Ascending aorta (tissue), 2 donors: ENCODE results near the gene TRAPPC6A. TPM values are rescaled to one million over a fixed set of nuclear protein-coding genes. Genes with fewer than 3 reads are reported as not detected.

Source experiments
- DNase-seq, 2 donors: peaks; one replicate each; pipeline ENCODE4 v3.0.0-alpha.2; 2019; ENCODE audit warnings: low spot score in 2 of 2
- H3K27ac ChIP-seq, 2 donors: fragments of 200-600 bp; sonication (generic); one replicate each; pipeline ENCODE4 v1.5.1; 2016 to 2017; ENCODE audit warnings: mild to moderate bottlenecking in 1 of 2
- H3K27me3 ChIP-seq: fragments of 200-600 bp; sonication (generic); one replicate; pipeline ENCODE4 v1.5.1; 2017
- H3K36me3 ChIP-seq, 2 donors: fragments of 200-600 bp; sonication (generic); one replicate each; pipeline ENCODE4 v1.5.1; 2016
- H3K4me1 ChIP-seq, 2 donors: fragments of 200-600 bp; sonication (generic); one replicate each; pipeline ENCODE4 v1.5.1; 2016 to 2017; ENCODE audit warnings: mild to moderate bottlenecking in 1 of 2
- H3K4me3 ChIP-seq, 2 donors: fragments of 200-600 bp; sonication (generic); one replicate each; pipeline ENCODE4 v1.5.1; 2016 to 2017; ENCODE audit warnings: mild to moderate bottlenecking in 1 of 2
- H3K9me3 ChIP-seq, 2 donors: fragments of 200-600 bp; sonication (generic); one replicate each; pipeline ENCODE4 v1.5.1; 2016
- intact Hi-C: fragments of 100-400 bp; cut with DNase I; formaldehyde crosslinking; loops from one replicate; pipeline ENCODE4 v1.15.1; 2023
- total RNA-seq: library from RNA; depleted of rRNA; stranded (reverse); fragments of >200 nt; gene quantifications from one replicate; pipeline ENCODE4 v1.1.0, GENCODE V29; 2016
- TF ChIP-seq, protein P1 (sequence below), 3 experiments: fragments of 200-600 bp in 2 of 3; fragments of 450-650 bp in 1 of 3; sonication (generic) in 2 of 3; IDR thresholded peaks; one replicate each; pipeline ENCODE4 v1.5.1; 2016 to 2019; ENCODE audit warnings: antibody characterized with exemption in 3 of 3, mild to moderate bottlenecking in 1 of 3, moderate library complexity in 1 of 3

TRAPPC6A gene
- total RNA-seq, 1 donor from 2014 or later: 18.3 TPM

DNA sequence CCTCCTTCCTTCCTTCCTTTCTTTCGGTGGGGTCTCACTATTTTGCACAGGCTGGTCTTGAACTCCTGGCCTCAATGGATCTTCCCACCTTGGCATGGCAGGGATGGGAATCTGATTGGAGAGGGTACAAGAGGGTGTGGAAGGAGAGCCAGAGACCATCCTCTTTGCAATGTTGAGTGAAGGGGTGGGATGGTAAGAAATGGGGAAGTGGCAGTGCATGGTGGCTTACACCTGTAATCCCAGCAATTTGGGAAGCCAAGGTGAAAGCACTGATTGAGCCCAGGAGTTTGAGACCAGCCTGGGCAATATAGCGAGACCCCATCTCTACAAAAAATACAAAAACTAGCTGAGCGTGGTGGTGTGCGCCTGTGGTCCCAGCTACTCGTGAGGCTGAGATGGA is 6.1 kb upstream of the TRAPPC6A start:
- intact Hi-C loops: no loop called here
- Histone ChIP-seq H3K4me3 (no peak overlapping the region), H3K4me1 (peaks cover 3 to 18% of the 10 kb centered on the region in 2 donors), H3K9me3 (no peaks in the 10 kb centered on the region), H3K36me3 (peaks cover 3 to 16% of the 10 kb centered on the region in 2 donors), H3K27ac (no peak overlapping the region), H3K27me3 (no peaks in the 10 kb centered on the region)
- DNase-seq: no peak
- TF ChIP-seq, protein P1, sequence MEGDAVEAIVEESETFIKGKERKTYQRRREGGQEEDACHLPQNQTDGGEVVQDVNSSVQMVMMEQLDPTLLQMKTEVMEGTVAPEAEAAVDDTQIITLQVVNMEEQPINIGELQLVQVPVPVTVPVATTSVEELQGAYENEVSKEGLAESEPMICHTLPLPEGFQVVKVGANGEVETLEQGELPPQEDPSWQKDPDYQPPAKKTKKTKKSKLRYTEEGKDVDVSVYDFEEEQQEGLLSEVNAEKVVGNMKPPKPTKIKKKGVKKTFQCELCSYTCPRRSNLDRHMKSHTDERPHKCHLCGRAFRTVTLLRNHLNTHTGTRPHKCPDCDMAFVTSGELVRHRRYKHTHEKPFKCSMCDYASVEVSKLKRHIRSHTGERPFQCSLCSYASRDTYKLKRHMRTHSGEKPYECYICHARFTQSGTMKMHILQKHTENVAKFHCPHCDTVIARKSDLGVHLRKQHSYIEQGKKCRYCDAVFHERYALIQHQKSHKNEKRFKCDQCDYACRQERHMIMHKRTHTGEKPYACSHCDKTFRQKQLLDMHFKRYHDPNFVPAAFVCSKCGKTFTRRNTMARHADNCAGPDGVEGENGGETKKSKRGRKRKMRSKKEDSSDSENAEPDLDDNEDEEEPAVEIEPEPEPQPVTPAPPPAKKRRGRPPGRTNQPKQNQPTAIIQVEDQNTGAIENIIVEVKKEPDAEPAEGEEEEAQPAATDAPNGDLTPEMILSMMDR (IDR thresholded peaks at IDR 0.05): no peak

DNA sequence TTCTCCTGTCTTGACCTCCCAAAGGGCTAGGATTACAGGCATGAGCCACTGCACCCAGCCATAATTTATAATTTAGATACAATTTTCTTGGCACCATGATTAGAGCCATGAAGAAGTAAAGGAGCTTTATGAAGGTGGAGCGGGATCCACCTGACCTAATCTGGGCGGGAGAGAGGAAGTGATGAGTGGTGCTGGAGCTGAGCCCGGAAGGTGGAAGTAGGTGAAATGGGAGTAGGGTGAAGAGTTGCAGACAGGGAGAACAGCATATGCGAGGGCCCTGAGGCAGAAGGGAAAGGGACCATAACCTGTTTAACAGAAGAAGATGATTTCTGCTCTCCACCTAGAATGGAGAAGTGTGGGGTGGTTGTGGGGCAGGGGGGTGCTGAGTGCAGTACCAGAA is 4.7 kb upstream of the TRAPPC6A start:
- TF ChIP-seq, protein P1 (IDR thresholded peaks at IDR 0.05): no peak
- Histone ChIP-seq H3K36me3 (peaks cover 3 to 16% of the 10 kb centered on the region in 2 donors), H3K27me3 (no peaks in the 10 kb centered on the region), H3K4me3 (no peak overlapping the region), H3K9me3 (no peaks in the 10 kb centered on the region), H3K4me1 (peaks cover 3 to 18% of the 10 kb centered on the region in 2 donors), H3K27ac (no peak overlapping the region)
- no peak for DNase-seq
- intact Hi-C loops: no loop called here

DNA sequence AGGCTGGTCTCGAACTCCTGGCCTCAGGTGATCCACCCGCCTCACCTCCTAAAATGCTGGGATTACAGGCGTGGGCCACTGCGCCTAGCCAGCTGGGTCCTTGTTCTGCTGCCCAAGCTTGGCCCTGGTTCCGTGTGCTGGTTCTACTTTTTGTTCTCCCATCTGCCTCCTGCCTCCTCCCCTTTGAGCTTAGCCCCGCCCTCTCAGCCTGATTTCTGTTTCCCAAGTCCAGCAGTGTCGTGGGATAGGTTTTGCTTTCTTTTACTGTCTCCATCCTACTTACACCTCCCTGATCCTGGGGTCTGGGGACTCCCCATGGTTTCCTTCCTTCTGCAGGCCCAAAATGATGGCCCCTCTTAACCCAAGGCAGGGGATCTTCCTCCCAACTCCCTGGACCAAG is 2.9 kb upstream of the TRAPPC6A start:
- Histone ChIP-seq H3K4me3 (no peak overlapping the region), H3K4me1 (peaks cover 3 to 24% of the 10 kb centered on the region in 2 donors), H3K9me3 (no peaks in the 10 kb centered on the region), H3K27me3 (no peaks in the 10 kb centered on the region), H3K27ac (no peak overlapping the region), H3K36me3 (peaks cover 3 to 16% of the 10 kb centered on the region in 2 donors)
- no peak for DNase-seq
- TF ChIP-seq, protein P1 (IDR thresholded peaks at IDR 0.05): no peak
- intact Hi-C loops: no loop called here

DNA sequence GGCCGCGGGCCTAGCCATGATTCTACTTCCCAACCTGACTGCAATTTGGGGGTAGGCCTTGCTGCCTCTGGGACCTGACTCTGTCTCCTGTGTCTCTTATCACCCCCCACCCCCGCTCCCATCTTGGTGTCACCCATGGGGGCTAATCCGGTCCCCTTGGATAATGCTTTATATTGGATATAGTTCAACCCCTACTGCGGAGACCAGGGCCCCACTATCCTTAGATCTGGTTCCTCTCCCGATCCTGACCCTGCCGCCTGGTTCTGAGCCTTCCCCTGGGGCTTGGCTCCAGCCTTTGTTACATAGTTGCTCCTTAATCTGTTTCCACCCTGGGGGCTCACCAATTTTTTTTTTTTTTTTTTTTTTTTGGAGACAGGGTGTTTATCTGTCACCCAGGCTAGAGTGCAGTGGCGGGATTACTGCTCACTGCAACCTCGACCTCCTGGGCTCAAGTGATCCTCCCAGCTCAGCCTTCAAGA is 1.9 kb upstream of the TRAPPC6A start:
- H3K27me3 ChIP-seq: no peaks in the 10 kb centered on the region
- H3K9me3 ChIP-seq: no peaks in the 10 kb centered on the region
- no peak for DNase-seq
- TF ChIP-seq, protein P1 (IDR thresholded peaks at IDR 0.05): no peak
- peak overlapping the region; percentile 73 to 88 for H3K27ac ChIP-seq
- intact Hi-C loops: loop anchor here (2.0 to 5.0 kb wide), 4 partner anchors 71 to 333 kb away; partner anchors contain the start of genes CLPTM1, MARK4 and NECTIN2
- peak overlapping the region; percentile 58 to 84 for H3K4me3 ChIP-seq
- peaks cover 3 to 16% of the 10 kb centered on the region in 2 donors for H3K36me3 ChIP-seq
- peaks cover 3 to 24% of the 10 kb centered on the region in 2 donors for H3K4me1 ChIP-seq

DNA sequence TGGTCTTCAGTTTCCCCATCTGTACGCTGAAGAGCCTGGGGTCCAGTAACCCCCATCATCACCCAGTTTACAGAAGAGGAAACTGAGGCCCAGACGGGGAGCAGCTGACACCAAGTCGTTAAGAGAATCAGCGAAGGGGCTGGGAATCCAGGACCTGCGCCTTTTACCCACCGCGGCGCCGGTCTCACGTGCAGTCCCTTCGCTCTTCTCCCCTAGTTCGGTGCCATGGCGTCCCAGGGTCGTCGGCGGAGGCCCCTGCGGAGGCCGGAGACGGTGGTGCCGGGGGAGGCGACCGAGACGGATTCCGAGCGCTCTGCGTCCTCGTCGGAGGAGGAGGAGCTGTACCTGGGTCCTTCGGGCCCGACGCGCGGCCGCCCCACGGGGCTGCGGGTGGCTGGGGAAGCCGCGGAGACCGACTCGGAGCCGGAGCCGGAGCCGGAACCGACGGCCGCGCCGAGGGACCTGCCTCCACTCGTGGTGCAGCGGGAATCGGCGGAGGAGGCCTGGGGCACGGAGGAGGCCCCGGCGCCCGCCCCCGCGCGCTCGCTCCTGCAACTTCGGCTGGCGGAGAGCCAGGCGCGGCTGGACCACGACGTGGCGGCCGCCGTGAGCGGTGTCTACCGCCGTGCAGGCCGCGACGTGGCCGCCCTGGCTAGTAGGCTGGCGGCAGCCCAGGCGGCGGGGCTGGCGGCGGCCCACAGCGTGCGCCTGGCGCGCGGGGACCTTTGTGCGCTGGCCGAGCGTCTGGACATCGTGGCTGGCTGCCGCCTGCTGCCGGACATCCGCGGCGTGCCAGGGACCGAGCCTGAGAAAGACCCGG is 1.2 kb upstream of the TRAPPC6A start:
- Histone ChIP-seq H3K9me3 (no peaks in the 10 kb centered on the region), H3K27me3 (no peaks in the 10 kb centered on the region), H3K4me3 (peak overlapping the region; percentile 58 to 84), H3K4me1 (peaks cover 3 to 24% of the 10 kb centered on the region in 2 donors), H3K36me3 (peaks cover 3 to 16% of the 10 kb centered on the region in 2 donors), H3K27ac (peak overlapping the region; percentile 73 to 88)
- intact Hi-C loops: loop anchor here (2.0 to 5.0 kb wide), 4 partner anchors 72 to 332 kb away; partner anchors contain the start of genes CLPTM1, MARK4 and NECTIN2
- no peak for DNase-seq
- TF ChIP-seq, protein P1 (IDR thresholded peaks at IDR 0.05): no peak
